Activated naive CD8-positive, alpha-beta T cell treated with anti-CD3 and anti-CD28 coated beads, Interleukin-2, amount 50 U/mL, for 16 hours (primary cell): ENCODE measurements around the gene ZFAND6.

ENCODE experiments used
- DNase-seq: peaks from one replicate; pipeline ENCODE4 v3.0.0-alpha.2; 2020; ENCODE audit warnings: low read depth, low spot score

Gene ZFAND6

DNA sequence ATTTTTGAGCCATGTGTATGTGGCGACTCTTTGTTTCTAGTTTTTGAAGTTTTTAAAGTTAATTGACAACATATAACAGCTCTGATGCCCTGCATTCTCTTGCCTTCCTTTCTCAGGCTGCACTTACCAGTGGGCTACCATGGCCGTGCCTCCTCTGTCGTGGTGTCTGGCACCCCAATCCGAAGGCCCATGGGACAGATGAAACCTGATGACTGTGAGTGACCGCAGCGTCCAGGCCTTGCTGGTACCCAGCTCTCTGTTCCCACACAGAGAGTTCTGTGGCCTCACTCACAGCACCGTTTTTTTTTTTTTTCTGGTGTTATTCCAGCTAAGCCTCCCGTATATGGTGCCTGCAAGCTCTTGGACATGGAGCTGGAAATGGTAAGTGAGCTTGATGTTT lies 108.5 kb downstream of the ZFAND6 start:
- DNase-seq: no peak

DNA sequence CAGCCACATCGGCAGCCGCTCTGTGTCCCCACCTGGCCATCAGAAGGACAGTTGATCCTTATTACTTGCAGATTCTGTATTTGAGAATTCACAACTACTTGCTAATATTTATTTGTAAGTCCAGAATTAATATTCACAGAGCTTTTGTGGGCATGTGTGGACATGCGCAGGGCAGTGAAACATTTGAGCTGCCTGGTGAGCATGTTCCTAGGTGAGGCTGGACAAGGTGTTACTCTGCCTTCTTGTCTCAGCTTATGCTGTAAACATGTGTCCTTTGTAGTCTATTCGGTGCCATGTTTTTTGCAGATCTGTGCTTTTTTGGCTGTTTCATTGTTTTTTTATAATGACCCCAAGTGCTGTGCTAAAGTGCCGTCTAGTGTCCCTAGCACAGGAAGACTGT lies 108.9 kb downstream of the ZFAND6 start:
- DNase-seq: no peak

DNA sequence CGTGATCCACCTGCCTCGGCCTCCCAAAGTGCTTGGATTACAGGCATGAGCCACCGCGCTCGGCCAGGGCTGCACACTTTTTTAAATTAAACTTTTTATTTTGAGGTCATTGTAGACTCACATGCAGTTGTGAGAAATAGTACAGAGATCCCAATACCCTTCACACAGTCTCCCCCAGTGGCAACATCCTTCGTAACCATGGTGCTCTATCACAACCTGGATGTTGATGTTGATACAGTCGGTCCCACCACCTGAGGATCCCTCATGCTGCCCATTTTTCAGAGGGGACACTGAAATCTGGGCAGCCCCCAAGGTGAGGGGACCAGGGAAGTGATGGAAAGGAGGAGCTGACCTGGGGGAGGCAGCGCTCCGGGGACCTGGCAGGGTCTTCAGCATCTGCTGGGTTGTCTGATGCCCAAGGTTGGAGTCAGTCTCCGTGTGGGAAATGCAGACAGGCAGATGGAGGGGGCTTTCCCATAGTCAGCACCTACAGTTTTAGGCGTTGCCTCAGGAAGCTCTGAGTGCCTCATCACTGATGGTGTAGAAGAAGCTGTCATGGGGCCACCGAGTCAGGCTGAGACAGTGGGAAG lies 110.4 kb downstream of the ZFAND6 start:
- no peak for DNase-seq

DNA sequence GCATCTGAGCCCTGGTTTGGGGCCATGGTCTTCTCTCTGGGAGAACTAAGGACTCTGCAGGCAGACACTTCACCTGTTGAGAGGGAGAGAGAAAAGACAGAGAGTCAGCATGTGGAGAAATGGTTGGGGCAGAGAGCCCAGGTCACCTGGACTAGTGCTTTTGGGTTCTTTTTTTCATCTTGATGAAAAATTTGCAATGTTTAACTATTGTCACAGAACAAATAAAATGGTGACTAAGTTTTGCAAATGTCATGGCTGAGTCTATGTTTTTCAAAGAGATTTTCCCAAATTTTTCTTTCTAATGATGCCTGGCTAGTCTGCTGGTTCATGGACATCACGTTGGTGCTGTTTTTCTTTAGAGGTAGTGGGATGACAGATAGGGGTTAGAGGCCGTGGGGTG lies 111.1 kb downstream of the ZFAND6 start:
- DNase-seq: no peak

DNA sequence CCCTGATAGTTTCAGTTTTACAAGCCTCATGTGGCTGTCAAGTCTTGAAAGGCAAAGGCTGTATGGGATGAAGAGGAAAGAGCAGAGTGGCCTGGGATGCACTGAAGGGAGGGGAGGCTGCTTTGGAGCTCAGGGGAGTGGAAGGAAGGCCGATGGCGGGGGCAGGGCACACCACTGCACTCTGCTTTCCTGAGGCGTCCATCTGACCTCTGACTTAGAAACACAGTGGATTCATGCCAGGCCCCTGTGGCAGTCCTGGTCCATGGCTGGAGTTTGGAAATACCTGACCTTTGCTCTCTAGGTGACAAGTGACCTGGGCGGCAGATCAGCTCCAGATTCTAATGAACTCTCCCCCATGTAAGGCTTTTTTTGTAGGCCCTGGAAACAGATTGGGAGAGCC lies 112.3 kb downstream of the ZFAND6 start:
- DNase-seq: no peak

DNA sequence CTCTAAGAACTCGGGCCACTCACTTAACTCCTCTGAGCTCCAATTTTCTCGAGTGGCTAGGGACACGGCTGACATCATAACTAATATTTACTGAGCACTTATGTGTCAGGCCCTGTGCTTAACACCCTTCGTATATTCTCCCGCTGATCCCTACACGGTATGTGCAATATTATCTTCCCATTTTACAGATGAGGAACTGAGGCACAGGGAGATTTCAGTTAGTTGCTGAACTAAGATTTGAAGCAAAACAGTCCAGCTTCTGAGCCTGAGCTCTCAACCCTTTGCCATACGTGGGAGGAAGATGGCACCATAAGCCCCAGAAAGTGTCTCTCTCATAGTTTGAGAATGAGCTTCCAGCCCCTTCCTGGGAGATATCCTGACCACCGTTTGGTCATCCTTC lies 112.9 kb downstream of the ZFAND6 start:
- no peak for DNase-seq

DNA sequence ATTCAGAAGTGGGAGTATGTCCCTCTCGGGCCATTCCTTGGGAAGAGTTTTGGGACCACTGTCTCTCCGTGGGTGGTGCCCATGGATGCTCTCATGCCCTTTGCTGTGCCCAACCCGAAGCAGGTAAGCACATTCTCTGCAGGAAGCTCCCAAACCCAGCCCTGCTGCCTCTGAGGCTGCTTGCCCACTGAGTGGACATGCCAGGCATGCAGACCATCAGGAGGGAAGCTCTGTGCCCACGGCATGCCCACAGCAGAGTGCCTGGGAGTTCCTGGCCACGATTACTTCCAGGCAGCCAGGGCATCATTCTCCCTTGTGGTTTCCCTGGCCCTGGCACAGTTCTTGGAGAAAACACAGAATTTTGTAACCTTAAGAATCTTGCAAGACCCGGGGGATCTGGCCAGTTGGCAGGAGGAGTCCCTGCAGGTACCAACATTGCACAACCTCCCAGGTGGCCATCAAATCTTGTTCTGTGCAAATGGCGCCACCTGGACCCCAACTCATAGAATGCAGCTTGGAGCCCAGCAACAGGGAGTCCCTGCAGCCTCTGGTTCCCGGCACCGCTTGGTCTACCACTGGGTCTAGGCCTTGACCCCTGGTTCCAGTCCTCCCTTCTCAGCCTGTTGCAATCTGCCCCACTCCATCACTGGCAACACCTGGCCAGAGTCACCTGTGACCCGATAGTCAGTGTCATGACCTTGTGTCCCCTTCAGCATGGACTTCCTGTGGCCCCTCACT lies 113.7 kb downstream of the ZFAND6 start:
- DNase-seq: peak; percentile 45

DNA sequence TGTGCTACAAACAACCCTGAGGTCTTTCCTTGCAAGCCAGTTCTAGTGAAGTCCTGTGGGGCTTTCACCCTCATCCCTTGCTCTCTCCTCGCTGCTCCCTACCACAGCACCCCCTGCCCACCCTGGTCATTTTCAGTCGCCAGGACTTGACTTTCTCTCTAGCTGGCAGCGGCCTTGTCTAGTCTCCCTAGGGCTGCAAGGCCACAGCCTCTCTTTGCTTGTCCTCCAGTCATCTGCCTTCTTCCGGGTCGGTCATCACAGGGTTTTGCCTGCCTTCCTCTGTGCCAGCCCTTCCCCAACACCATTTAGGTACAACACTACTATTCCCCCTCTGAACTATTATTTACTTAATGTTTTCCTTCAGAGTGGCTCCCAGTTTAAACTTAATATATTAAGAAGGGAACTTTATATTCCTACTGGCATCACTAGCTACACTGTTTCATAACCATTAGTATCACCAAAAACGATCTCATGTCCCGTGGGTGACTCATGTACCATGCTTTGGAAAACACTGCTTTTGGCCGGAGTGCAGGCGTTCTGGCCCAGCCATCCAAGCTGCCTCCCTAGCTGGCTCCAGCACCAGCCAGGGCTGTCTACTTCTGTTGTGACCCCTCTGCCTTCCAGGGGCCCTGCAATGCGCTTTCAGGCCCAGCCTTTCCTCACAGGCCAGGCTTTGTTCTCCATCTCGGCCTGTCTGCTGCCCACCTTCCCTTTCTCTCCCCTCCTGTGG lies 114.7 kb downstream of the ZFAND6 start:
- no peak for DNase-seq

DNA sequence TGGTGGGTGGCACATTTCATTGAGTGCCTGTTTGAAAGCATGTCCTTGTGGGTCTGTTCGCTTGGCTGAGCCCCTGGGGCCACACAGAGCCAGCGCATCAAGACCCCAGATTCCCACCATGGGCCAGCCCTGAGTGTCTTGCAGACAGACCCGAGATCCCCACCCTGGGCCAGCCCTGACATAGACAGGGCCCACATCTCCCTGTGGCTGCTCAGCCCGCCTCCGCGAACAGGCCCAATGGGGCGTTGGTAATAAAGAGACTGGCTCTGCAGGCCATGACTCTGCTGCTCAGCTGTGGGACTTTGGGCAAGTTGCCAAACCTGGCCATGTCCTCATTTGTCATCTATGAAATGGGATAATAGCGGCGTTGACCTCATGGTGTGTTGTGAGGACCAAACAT lies 116.0 kb downstream of the ZFAND6 start:
- DNase-seq: no peak

DNA sequence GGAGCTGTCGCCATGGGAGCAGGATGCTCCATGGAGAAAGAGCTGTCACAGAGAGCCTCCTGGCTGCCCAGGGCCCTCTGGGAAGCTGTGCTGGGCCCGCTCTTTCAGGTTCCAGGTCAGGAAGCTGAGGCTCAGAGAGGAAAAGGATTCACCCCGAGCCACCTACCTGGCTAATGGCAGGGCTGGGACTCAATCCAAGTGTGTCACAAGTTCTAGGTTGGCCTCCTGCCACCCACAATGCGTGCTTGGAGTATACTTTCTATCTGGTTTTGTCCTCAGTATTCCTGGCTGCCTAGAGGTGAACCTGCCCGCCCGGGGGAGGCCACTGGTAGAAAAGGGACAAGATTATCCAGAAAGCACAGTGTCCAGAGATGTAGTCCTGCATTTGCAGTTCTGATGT lies 117.0 kb downstream of the ZFAND6 start:
- DNase-seq: no peak

DNA sequence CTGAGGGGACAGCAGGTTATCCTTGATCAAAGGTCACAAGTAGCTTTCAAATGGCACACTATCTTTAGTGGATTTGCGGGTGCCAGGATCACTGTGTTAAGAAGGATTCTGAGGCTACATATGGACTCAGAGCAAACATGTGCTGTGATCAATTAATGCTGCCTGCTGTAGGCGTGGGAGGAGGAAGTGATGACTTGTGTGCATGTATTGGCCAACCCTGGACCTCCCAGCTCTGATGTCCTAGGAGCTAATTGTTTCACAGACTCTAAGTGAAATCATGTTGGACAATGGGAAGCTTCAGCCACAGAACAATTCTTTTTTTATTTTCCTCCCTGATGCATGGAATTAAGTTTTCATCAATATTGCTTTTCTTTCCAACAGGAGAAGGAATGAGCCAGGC lies 117.7 kb downstream of the ZFAND6 start:
- DNase-seq: no peak

DNA sequence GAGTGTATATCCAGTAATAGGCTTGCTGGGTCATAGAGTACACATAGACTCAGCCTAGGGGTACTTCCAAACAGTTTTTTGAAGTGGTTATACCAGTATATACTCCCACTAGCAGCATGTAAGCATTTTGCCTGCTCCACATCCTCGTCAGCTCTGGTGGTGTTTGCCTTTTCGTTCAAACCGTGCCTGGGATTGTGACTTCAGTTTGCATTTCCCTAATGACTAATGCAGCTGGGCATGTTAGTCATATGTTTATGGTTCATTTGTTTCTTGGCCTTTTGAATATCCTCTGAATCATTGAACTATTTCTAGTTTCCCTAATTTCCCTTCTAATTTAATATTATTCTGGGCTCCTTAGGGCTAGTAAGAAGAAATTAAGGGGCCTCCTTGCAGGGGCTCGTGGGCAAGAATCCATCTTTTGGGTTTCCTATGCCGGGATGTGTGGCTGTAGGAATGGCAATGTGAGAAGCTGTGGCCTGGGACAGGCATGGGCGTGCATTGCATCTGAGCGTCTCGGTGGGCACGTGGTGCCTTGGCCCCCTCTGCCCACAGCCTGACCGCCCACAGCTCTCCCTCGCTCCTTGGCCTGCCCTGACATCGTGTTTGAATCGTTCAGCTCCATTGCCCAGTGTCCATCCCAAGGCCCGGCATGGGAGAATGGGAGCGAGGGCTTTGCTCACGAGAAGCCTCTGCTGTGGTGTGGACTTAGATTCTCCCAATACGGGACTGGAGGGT lies 119.7 kb downstream of the ZFAND6 start:
- DNase-seq: no peak

DNA sequence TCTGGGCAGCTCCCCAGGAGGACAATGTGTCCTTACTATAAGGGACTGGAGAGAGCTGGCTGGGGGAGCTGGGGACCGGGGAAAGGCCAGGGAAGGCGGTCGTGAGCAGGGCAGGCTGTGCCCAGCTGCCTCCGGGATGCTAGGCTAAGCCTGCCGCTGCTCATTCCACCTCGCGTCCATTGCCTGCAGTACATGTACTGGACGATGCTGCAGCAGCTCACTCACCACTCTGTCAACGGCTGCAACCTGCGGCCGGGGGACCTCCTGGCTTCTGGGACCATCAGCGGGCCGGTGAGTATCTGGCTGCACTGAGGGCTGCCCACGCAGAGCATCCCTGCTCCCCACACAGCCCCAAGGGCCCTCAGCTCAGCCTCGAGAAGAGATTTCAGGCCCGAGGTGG lies 120.5 kb downstream of the ZFAND6 start:
- no peak for DNase-seq

DNA sequence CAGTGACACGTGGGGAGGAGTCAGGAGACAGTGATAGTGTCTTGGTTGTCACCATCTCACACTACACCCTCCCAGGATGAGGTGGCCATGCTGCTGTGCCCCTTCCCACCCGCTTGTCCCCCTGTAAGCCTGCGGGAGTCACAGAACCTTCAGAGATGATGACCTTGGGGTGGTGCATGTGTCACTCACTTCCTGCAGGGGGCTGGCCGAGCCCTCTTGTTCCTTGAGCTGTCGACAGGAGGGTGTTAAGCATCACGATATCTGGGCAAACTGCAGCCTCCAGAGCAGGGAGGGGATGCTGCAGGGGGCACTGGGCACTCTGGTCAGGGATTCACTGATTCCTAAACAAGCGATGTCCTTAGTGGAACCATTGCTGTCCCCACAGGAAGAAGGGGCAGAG lies 121.0 kb downstream of the ZFAND6 start:
- no peak for DNase-seq

DNA sequence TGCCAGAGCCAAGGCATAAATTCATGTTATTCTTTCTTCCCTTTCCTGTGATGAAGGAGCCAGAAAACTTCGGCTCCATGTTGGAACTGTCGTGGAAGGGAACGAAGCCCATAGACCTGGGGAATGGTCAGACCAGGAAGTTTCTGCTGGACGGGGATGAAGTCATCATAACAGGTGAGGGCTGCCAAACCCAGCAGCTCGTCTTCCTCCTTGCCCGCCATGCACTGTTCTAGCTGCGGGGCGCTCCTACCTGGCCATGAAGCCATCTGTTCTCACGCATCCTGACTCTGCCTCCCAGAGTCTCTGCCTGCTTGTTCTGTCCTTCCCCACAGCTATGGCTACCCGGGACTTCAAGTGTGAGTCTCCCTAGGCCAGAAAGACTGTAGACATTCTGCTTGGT lies 121.5 kb downstream of the ZFAND6 start:
- DNase-seq: no peak

DNA sequence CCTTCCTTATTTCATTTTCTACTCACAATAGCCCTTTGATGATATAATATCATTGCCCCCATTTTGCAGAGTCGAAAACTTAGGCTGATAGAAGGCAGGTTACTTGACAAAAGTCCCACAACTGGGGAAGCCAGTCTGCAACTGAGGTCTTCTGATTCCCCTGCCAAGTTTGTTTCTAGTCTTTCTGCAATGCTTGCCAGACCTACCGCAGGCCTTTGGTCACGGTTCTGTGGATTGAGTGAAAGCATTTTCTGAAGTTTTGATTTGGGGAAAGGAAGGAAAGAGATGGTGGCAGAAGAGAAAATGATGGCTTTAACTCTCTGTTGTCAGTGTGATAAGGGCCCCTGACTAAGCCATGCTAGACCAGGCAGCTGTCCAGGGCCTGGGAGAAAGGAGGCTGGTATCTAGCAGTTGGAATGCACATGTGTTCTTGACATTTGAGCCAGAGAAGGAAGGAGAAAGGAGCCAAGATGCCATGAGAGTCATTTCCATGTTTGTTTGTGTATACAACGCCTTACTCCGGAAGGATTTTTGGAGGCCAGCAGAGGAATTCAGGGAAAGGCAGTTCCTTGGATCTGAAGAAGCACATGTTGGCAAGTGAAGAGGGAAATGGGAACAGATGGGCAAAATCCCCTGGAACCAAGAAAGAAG lies 123.3 kb downstream of the ZFAND6 start:
- no peak for DNase-seq

DNA sequence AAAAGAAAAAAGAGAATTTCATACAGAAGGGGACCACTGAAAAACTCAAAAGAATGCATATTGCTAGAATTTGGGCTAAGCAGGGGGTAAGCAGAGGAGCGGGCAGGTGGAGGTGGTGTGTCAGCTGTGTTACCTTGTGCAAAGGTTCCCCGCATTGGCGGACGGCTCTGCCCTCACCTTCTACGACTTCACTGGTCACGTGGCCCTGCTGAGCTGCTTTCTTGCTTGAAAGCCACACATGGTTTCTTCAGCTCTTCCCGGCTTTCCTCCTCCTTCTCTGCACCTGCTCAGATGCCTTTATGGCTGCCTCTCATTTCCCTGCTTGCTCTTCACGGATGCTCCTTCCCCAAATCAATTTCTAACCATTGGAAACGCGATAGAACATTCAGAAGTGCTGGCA lies 123.8 kb downstream of the ZFAND6 start:
- no peak for DNase-seq

DNA sequence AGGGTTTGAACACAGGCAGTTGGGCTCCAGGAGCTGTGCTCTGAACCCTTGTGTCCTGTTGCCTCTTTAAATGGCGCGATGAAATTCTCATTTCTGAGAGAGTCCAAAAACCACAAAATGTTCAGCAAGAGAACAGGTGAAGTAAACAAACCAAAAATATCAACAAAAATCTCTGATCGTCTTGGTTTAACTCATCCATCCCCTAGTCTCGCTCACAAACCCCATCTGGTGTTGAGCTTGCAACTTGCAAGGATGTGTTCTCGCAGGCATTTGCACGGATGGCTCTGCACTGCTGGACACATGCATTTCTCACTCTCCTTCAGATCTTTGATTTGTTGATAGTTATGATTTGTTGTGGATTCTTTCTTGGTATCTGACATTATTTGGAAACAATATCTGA lies 124.4 kb downstream of the ZFAND6 start:
- no peak for DNase-seq

DNA sequence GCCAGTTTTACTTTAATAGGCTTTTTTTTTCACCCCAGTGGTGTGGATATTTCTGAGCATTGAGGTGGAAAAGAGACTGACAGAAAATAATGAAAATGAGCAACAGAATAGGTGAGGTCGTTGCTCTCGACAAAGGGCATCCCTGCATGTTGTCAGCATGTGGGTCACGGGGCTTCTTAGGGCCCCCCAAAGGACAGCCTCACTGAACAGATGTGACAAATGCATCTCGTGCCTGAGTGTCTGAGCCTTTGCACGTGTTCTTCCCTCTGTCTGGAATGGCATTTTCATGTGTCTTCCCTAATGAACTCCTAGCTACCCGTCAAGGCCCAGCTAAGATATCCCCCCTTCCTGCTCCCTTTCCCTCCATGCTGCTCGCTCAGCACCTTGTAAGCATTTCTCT lies 125.1 kb downstream of the ZFAND6 start:
- DNase-seq: no peak

DNA sequence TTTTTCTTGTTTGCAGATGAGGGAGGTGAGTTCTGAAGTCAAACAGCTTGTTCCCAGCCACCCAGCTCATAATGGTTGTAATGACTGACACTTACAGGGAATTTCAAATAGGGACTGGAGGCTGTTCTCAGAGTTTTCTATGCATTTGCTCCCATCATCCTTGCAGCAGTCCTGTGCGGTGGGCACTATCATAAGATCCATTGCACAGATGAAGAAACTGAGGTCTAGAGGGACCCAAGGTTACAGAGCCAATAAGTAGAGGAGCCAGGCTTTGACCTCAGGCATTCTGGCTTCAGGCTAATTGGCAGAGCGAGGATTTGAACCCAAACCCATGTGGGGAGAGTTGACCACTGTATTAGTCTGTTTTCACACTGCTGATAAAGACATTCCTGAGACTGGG lies 125.7 kb downstream of the ZFAND6 start:
- DNase-seq: no peak

DNA sequence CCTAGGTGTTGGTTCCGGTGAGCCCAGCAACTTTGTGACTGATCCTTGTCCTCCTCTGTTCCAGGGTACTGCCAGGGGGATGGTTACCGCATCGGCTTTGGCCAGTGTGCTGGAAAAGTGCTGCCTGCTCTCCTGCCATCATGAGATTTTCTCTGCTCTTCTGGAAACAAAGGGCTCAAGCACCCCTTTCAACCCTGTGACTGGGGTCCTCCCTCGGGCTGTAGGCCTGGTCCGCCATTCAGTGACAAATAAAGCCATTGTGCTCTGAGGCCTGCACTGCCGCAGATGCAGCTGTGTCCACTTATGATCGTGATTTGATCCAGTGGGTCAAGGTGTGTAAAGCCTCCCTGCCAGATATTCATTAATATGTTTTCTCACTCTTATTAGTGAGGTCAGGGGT lies 126.6 kb downstream of the ZFAND6 start:
- DNase-seq: no peak

DNA sequence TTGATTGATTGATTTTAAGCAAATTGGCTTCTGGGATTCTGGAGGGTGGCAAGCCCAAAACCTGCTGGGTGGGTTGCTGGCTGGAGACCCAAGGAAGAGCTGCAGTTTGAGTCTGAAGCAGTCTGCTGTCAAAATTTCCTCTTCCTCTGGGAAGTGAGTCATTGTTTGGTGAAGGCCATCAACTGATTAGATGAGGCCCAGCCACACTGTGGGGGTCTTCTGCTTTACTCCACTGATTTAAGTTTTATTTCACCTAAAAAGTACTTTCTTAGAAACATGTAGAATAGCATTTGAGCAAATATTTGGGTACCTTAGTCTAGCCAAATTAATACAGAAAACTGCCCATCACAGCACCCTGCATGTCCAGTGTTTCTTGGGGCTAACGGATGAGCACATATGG lies 127.1 kb downstream of the ZFAND6 start:
- no peak for DNase-seq
